H1 (cell line): ENCODE measurements around the gene PKN3. TPM values are rescaled to one million over a fixed set of nuclear protein-coding genes. Genes with fewer than 3 reads are reported as not detected.

Source experiments
- CTCF ChIA-PET: fragments of 300-600 bp; sonication (Branson Sonifier 250); formaldehyde crosslinking; loops from one replicate; lab custom pipeline; 2021; ENCODE audit not compliant: partially characterized antibody; lab: Charles Lee
- POLR2A ChIA-PET: fragments of 300-600 bp; sonication (Branson Sonifier 250); formaldehyde crosslinking; loops from one replicate; lab custom pipeline; 2021; ENCODE audit warnings: inconsistent platforms; ENCODE audit not compliant: partially characterized antibody; lab: Charles Lee
- DNase-seq, 2 experiments: peaks; one replicate each; pipeline versions ENCODE4 v3.0.0 to v3.0.0-alpha.2; 2010 to 2022; ENCODE audit warnings: low spot score in 2 of 2, low read depth in 1 of 2, mixed read lengths in 1 of 2
- FAIRE-seq: peaks from 2 replicates; lab custom pipeline; 2011; peaks lifted over from hg19 to GRCh38; lab: Jason Lieb, UNC
- H2AFZ ChIP-seq: 2 replicates; pipeline ENCODE4 v1.8.1; 2012; ENCODE audit warnings: low read length, inconsistent platforms
- H2AK5ac ChIP-seq: 2 replicates; pipeline ENCODE4 v1.6.1; 2013; ENCODE audit warnings: low read depth, low read length
- H2BK120ac ChIP-seq: replicated peaks from 2 replicates; pipeline ENCODE3; 2013; ENCODE audit warnings: low read depth, low read length, inconsistent platforms
- H2BK12ac ChIP-seq: 2 replicates; pipeline ENCODE4 v1.6.1; 2013; ENCODE audit warnings: low read depth, low read length
- H2BK15ac ChIP-seq: 2 replicates; pipeline ENCODE4 v1.6.1; 2013; ENCODE audit warnings: low read length
- H2BK20ac ChIP-seq: 2 replicates; pipeline ENCODE4 v1.6.1; 2013; ENCODE audit warnings: low read length
- H2BK5ac ChIP-seq: 2 replicates; pipeline ENCODE4 v1.6.1; 2013; ENCODE audit warnings: low read depth, low read length
- H3K14ac ChIP-seq: 2 replicates; pipeline ENCODE4 v1.6.1; 2013; ENCODE audit warnings: inconsistent platforms; ENCODE audit not compliant: insufficient read length
- H3K18ac ChIP-seq: 2 replicates; pipeline ENCODE4 v1.6.1; 2013; ENCODE audit warnings: low read length; ENCODE audit errors: extremely low read depth
- H3K23ac ChIP-seq: 2 replicates; pipeline ENCODE4 v1.6.1; 2013; ENCODE audit warnings: inconsistent platforms; ENCODE audit not compliant: insufficient read length
- H3K23me2 ChIP-seq: 2 replicates; pipeline ENCODE4 v1.6.1; 2013; ENCODE audit warnings: low read depth, low read length
- H3K27ac ChIP-seq: 2 replicates; pipeline ENCODE4 v1.6.1; 2011; ENCODE audit warnings: low read depth, low read length, inconsistent platforms
- H3K27me3 ChIP-seq, 4 experiments: replicated peaks in 1 of 4; 1 replicate in 1 of 4; 2 replicates in 3 of 4; pipeline versions ENCODE4 v1.6.1 to v1.8.1; 2011 to 2013; ENCODE audit warnings: low read length in 3 of 4, mild to moderate bottlenecking in 3 of 4, inconsistent platforms in 2 of 4, mixed read lengths in 2 of 4, moderate library complexity in 1 of 4; ENCODE audit not compliant: control insufficient read depth in 3 of 4, insufficient read depth in 3 of 4; ENCODE audit errors: extremely low read depth in 1 of 4
- H3K36me3 ChIP-seq, 4 experiments: 2 replicates each; pipeline versions ENCODE4 v1.6.1 to v1.8.1; 2011 to 2013; ENCODE audit warnings: mild to moderate bottlenecking in 4 of 4, low read length in 3 of 4, moderate library complexity in 2 of 4, control low read depth in 1 of 4, inconsistent platforms in 1 of 4; ENCODE audit not compliant: insufficient read depth in 4 of 4, control insufficient read depth in 2 of 4
- H3K4ac ChIP-seq: replicated peaks from 2 replicates; pipeline ENCODE3; 2013; ENCODE audit warnings: low read length, low read depth, mixed read lengths, inconsistent platforms; ENCODE audit not compliant: insufficient read length
- H3K4me1 ChIP-seq, 4 experiments: replicated peaks in 1 of 4; 1 replicate in 1 of 4; 2 replicates in 3 of 4; pipeline versions ENCODE4 v1.6.1 to v1.8.1; 2011 to 2013; ENCODE audit warnings: low read length in 3 of 4, inconsistent platforms in 2 of 4, mixed read lengths in 1 of 4; ENCODE audit not compliant: insufficient read depth in 4 of 4, control insufficient read depth in 3 of 4
- H3K4me2 ChIP-seq, 2 experiments: 2 replicates each; pipeline versions ENCODE4 v1.6.1 to v1.8.1; 2011 to 2013; ENCODE audit warnings: low read depth in 2 of 2, low read length in 2 of 2, control low read depth in 1 of 2, inconsistent platforms in 1 of 2, mild to moderate bottlenecking in 1 of 2; ENCODE audit not compliant: insufficient read depth in 1 of 2
- H3K4me3 ChIP-seq, 4 experiments: fragments of 200-600, 300-600 bp in 1 of 4; sonication (generic), shearing (Covaris generic), sonication (Bioruptor Twin) in 1 of 4; 2 replicates each; pipeline versions ENCODE4 v1.5.1 to v1.8.1; 2011 to 2016; ENCODE audit warnings: low read length in 4 of 4, low read depth in 3 of 4, control low read depth in 2 of 4, inconsistent platforms in 2 of 4, mild to moderate bottlenecking in 2 of 4, mixed read lengths in 1 of 4, moderate library complexity in 1 of 4; ENCODE audit not compliant: insufficient read depth in 2 of 4; ENCODE audit errors: extremely low read depth in 1 of 4
- H3K56ac ChIP-seq: replicated peaks from 2 replicates; pipeline ENCODE3; 2013; ENCODE audit warnings: low read depth, mild to moderate bottlenecking, mixed read lengths, low read length, inconsistent platforms; ENCODE audit not compliant: insufficient read length
- H3K79me1 ChIP-seq: 2 replicates; pipeline ENCODE4 v1.6.1; 2013; ENCODE audit warnings: low read depth, low read length, control low read depth
- H3K79me2 ChIP-seq, 2 experiments: 2 replicates each; pipeline versions ENCODE4 v1.6.1 to v1.8.1; 2012 to 2013; ENCODE audit warnings: low read length in 2 of 2, mild to moderate bottlenecking in 2 of 2, inconsistent platforms in 1 of 2; ENCODE audit not compliant: insufficient read depth in 2 of 2, control insufficient read depth in 1 of 2
- H3K9ac ChIP-seq, 4 experiments: replicated peaks in 1 of 4; 1 replicate in 1 of 4; 2 replicates in 3 of 4; pipeline versions ENCODE4 v1.6.1 to v1.8.1; 2011 to 2013; ENCODE audit warnings: low read depth in 3 of 4, low read length in 3 of 4, control low read depth in 2 of 4, mild to moderate bottlenecking in 2 of 4, moderate library complexity in 2 of 4, inconsistent platforms in 1 of 4; ENCODE audit errors: extremely low read depth in 1 of 4
- H3K9me3 ChIP-seq, 2 experiments: 2 replicates each; pipeline versions ENCODE4 v1.6.1 to v1.8.1; 2012 to 2013; ENCODE audit warnings: mild to moderate bottlenecking in 2 of 2, moderate library complexity in 2 of 2, control low read depth in 1 of 2, inconsistent platforms in 1 of 2, low read depth in 1 of 2, low read length in 1 of 2, mixed read lengths in 1 of 2; ENCODE audit not compliant: insufficient read depth in 2 of 2
- H4K20me1 ChIP-seq, 2 experiments: replicated peaks in 1 of 2; 2 replicates each; pipeline versions ENCODE3 to v1.8.1; 2011 to 2013; ENCODE audit warnings: inconsistent platforms in 2 of 2, low read length in 2 of 2, mild to moderate bottlenecking in 1 of 2; ENCODE audit not compliant: insufficient read depth in 2 of 2, control insufficient read depth in 1 of 2
- H4K5ac ChIP-seq: 2 replicates; pipeline ENCODE4 v1.6.1; 2013; ENCODE audit warnings: low read length, low read depth, mixed read lengths, inconsistent platforms; ENCODE audit not compliant: insufficient read length
- H4K8ac ChIP-seq: 2 replicates; pipeline ENCODE4 v1.8.0; 2013; ENCODE audit warnings: mild to moderate bottlenecking, moderate library complexity, low read length, inconsistent platforms; ENCODE audit not compliant: insufficient read depth; ENCODE audit errors: extremely low read depth
- H4K91ac ChIP-seq: replicated peaks from 2 replicates; pipeline ENCODE3; 2013; ENCODE audit warnings: low read length, mixed read lengths, inconsistent platforms; ENCODE audit not compliant: insufficient read length
- ASH2L ChIP-seq: fragments of 200-600, 300-600 bp; sonication (generic); IDR thresholded peaks from one replicate; pipeline ENCODE4 v1.7.1; 2017; ENCODE audit warnings: low read length
- CEBPB ChIP-seq: IDR thresholded peaks from 2 replicates; pipeline ENCODE4 v1.6.1; 2012; ENCODE audit warnings: low read depth, low read length
- CHD1 ChIP-seq: IDR thresholded peaks from 2 replicates; pipeline ENCODE4 v1.6.1; 2012; ENCODE audit warnings: low read depth, low read length, improper control_type of control experiment
- KDM5A ChIP-seq: fragments of 200-600 bp; IDR thresholded peaks from 2 replicates; pipeline ENCODE4 v1.7.1; 2012; ENCODE audit warnings: mild to moderate bottlenecking, low read length, inconsistent platforms, mixed read lengths
- NRF1 ChIP-seq: IDR thresholded peaks from 2 replicates; pipeline ENCODE4 v1.6.1; 2011; ENCODE audit warnings: mild to moderate bottlenecking, low read depth, low read length, improper control_type of control experiment
- POLR2A ChIP-seq, 2 experiments: IDR thresholded peaks; 1 replicate in 1 of 2; 2 replicates in 1 of 2; pipeline ENCODE4 v1.6.1; 2011; ENCODE audit warnings: low read depth in 2 of 2, low read length in 2 of 2, mild to moderate bottlenecking in 2 of 2; ENCODE audit errors: control extremely low read depth in 1 of 2
- POLR2AphosphoS5 ChIP-seq: IDR thresholded peaks from 2 replicates; pipeline ENCODE4 v1.6.1; 2011; ENCODE audit warnings: low read depth, low read length
- RBBP5 ChIP-seq: IDR thresholded peaks from 2 replicates; pipeline ENCODE4 v1.7.1; 2012; ENCODE audit warnings: low read depth, mild to moderate bottlenecking, inconsistent platforms, low read length, moderate library complexity, borderline replicate concordance
- TAF7 ChIP-seq: optimal IDR thresholded peaks from 2 replicates; pipeline ENCODE3; 2011; ENCODE audit warnings: low read depth, mild to moderate bottlenecking, inconsistent platforms, low read length, moderate library complexity, borderline replicate concordance
- TBP ChIP-seq: IDR thresholded peaks from 2 replicates; pipeline ENCODE4 v1.6.1; 2011; ENCODE audit warnings: low read depth, low read length, improper control_type of control experiment
- WGBS, 2 experiments: shearing (Covaris generic) in 1 of 2; methylation state at CpG; one replicate each; pipeline versions ENCODE4 v1.1.6 to v1.1.7; 2013 to 2015; ENCODE audit warnings: low lambda C conversion rate in 2 of 2, mixed read lengths in 2 of 2, inconsistent platforms in 1 of 2, low coverage in 1 of 2, missing lambda C conversion rate in 1 of 2; ENCODE audit not compliant: insufficient replicate concordance in 2 of 2, insufficient coverage in 1 of 2, insufficient read length in 1 of 2; ENCODE audit errors: extremely low coverage in 1 of 2, missing lambda C conversion rate in 1 of 2; 5-methylcytosine and 5-hydroxymethylcytosine counted together
- polyA plus RNA-seq, 7 experiments: library from polyadenylated mRNA; depleted of rRNA in 3 of 7; stranded (reverse) in 5 of 7; unstranded in 2 of 7; fragments of >200 nt in 5 of 7; fragments of 200-250 nt in 2 of 7; gene quantifications; 1 replicate in 5 of 7; 2 replicates in 1 of 7; 4 replicates in 1 of 7; pipeline versions ENCODE4 v1.2.1 to v1.2.3, GENCODE V29; 2011 to 2013; ENCODE audit warnings: missing spikeins in 2 of 7, mixed read lengths in 2 of 7
- total RNA-seq: library from RNA; stranded (reverse); fragmentation: NEBNext Ultra II Directional; extraction: Animal tissue kit (Norgen Biotek cat#: 25700); gene quantifications from 2 replicates; pipeline ENCODE4 v1.2.1, GENCODE V29; 2021

The PKN3 gene
- total and polyA plus RNA-seq, 2 of the 8 experiments (the other 6 are each of a cell fraction or from before 2014, with no cell fraction given) = 15.7 to 16.3 TPM

GRCh38 chr9:128724744-128725211 lies 22.5 kb downstream of the PKN3 start:
- H3K4me2 ChIP-seq = peak overlapping the region; percentile 61 to 84
- H2BK5ac ChIP-seq = peak overlapping the region; percentile 47; the same call in 1 of the 2 replicates
- H4K20me1 ChIP-seq = peaks cover 0 to 2% of the 10 kb centered on the region in 2 experiments
- no peaks in the 10 kb centered on the region for H3K9me3 ChIP-seq
- peak overlapping the region; percentile 4; the same call in 1 of the 2 replicates for H4K8ac ChIP-seq
- peak overlapping the region; percentile 1 for H3K4ac ChIP-seq
- no peak overlapping the region for H2BK15ac ChIP-seq
- FAIRE-seq = peak; percentile 98
- no peak overlapping the region for H2BK120ac ChIP-seq
- H2AFZ ChIP-seq = no peak overlapping the region
- H3K27ac ChIP-seq = peak overlapping the region; percentile 7
- no peak overlapping the region for H3K14ac ChIP-seq
- H3K56ac ChIP-seq = no peak overlapping the region
- H3K18ac ChIP-seq = no peak overlapping the region; the same call in 1 of the 2 replicates
- H3K4me1 ChIP-seq = peaks cover 0 to 3% (median 0%) of the 10 kb centered on the region in 4 experiments; a peak in 3 of 7 replicates
- peak overlapping the region; percentile 31; the same call in 1 of the 2 replicates for H2BK12ac ChIP-seq
- POLR2A ChIA-PET = interaction anchor here (0.6 to 13.5 kb wide), 23 partner anchors 8 to 425 kb away, joined by 3 to 133 read pairs (median 5); partner anchors contain the start of genes ENDOG, PKN3, SET and ZER1
- DNase-seq = peak; percentile 73 to 84
- peaks cover 5% of the 10 kb centered on the region; the same call in 1 of the 2 replicates for H3K79me1 ChIP-seq
- CTCF ChIA-PET = interaction anchor here (0.6 to 1.4 kb wide), 6 partner anchors 9 to 95 kb away, joined by 3 to 11 read pairs (median 3); no protein-coding TSS in a partner anchor
- no peak overlapping the region for H2AK5ac ChIP-seq
- no peak overlapping the region for H3K23ac ChIP-seq
- no peaks in the 10 kb centered on the region for H3K79me2 ChIP-seq
- H3K23me2 ChIP-seq = peaks cover 7% of the 10 kb centered on the region
- H4K91ac ChIP-seq = no peak overlapping the region
- H2BK20ac ChIP-seq = no peak overlapping the region
- no peak overlapping the region; a peak in 2 of 7 replicates for H3K9ac ChIP-seq
- H4K5ac ChIP-seq = no peak overlapping the region
- H3K27me3 ChIP-seq = no peaks in the 10 kb centered on the region
- peak overlapping the region; percentile 38 to 89 (median 45) for H3K4me3 ChIP-seq
- WGBS, 2 experiments = 33% methylated on average over 10 of the region's 10 CpGs; no CpG with 5 or more reads in 1 of the 2 experiments
- peaks cover 0 to 15% (median 8%) of the 10 kb centered on the region in 4 experiments; a peak in 4 of 8 replicates for H3K36me3 ChIP-seq
- TF ChIP-seq KDM5A = no peak
- no peak for TF ChIP-seq POLR2AphosphoS5
- no peak; the same call in 1 of the 2 replicates for TF ChIP-seq CHD1
- no peak for TF ChIP-seq RBBP5
- TF ChIP-seq TAF7 = peak; percentile 2
- TF ChIP-seq ASH2L = no peak
- TF ChIP-seq POLR2A (IDR thresholded peaks at IDR 0.05; ENCODE audit: control extremely low read depth in 1 of 2, low read depth in 2 of 2, low read length in 2 of 2) = no peak
- TF ChIP-seq TBP = no peak
- no peak for TF ChIP-seq NRF1
- TF ChIP-seq CEBPB = no peak
